HepG2 (cell line): ENCODE data around the gene SNRNP25. TPM values are rescaled to one million over a fixed set of nuclear protein-coding genes. Genes with fewer than 3 reads are reported as not detected.

ENCODE experiments used
- DPF2 ChIP-seq: sonication (generic); formaldehyde crosslinking; IDR thresholded peaks from 2 replicates; pipeline ENCODE4 v1.4.0; 2020; ENCODE audit warnings: mild to moderate bottlenecking, low read depth, missing genetic modification reagents, borderline replicate concordance
- GMEB1 ChIP-seq: sonication (generic); formaldehyde crosslinking; IDR thresholded peaks from 2 replicates; pipeline ENCODE4 v1.5.1; 2020; ENCODE audit warnings: missing genetic modification reagents, mild to moderate bottlenecking, borderline replicate concordance
- IKZF5 ChIP-seq: IDR thresholded peaks from 2 replicates; pipeline ENCODE4 v1.6.1; 2018; ENCODE audit warnings: missing genetic modification reagents, mild to moderate bottlenecking, missing compliant biosample characterization
- KLF9 ChIP-seq: IDR thresholded peaks from 2 replicates; pipeline ENCODE4 v1.6.1; 2016; ENCODE audit warnings: low read depth
- LCORL ChIP-seq, 2 experiments: fragments of 450-650 bp in 1 of 2; sonication (generic) in 1 of 2; formaldehyde crosslinking in 1 of 2; IDR thresholded peaks; 2 replicates each; pipeline versions ENCODE4 v1.5.0 to v1.6.1; 2017 to 2020; ENCODE audit warnings: antibody characterized with exemption in 1 of 2, missing genetic modification reagents in 1 of 2
- MATR3 ChIP-seq: sonication (generic); formaldehyde crosslinking; IDR thresholded peaks from 2 replicates; pipeline ENCODE4 v1.4.0; 2020; ENCODE audit warnings: missing genetic modification reagents
- MBNL3 ChIP-seq: fragments of 250-450 bp; sonication (Bioruptor Pico); conservative IDR thresholded peaks from 2 replicates; pipeline ENCODE4 v1.8.0; 2022; ENCODE audit warnings: mild to moderate bottlenecking, inconsistent platforms
- MEIS2 ChIP-seq: sonication (generic); formaldehyde crosslinking; IDR thresholded peaks from 2 replicates; pipeline ENCODE4 v1.9.0; 2021; ENCODE audit warnings: mild to moderate bottlenecking, missing genetic modification reagents
- MXD1 ChIP-seq: sonication (generic); formaldehyde crosslinking; IDR thresholded peaks from 2 replicates; pipeline ENCODE4 v1.4.0; 2020; ENCODE audit warnings: mild to moderate bottlenecking, missing genetic modification reagents
- NFYB ChIP-seq: sonication (generic); formaldehyde crosslinking; IDR thresholded peaks from 2 replicates; pipeline ENCODE4 v1.4.0; 2020; ENCODE audit warnings: missing genetic modification reagents
- RFXANK ChIP-seq: IDR thresholded peaks from 2 replicates; pipeline ENCODE4 v1.6.1; 2016
- SP5 ChIP-seq: IDR thresholded peaks from 2 replicates; pipeline ENCODE4 v1.6.1; 2016; ENCODE audit warnings: low read depth, borderline replicate concordance
- TARDBP ChIP-seq: sonication (generic); formaldehyde crosslinking; IDR thresholded peaks from 2 replicates; pipeline ENCODE4 v1.8.0; 2022; ENCODE audit warnings: mild to moderate bottlenecking, missing genetic modification reagents
- THAP11 ChIP-seq: IDR thresholded peaks from 2 replicates; pipeline ENCODE4 v1.6.1; 2016; ENCODE audit warnings: missing biosample characterization, missing genetic modification reagents
- ZBTB14 ChIP-seq: sonication (generic); formaldehyde crosslinking; IDR thresholded peaks from 2 replicates; pipeline ENCODE4 v1.4.0; 2020; ENCODE audit warnings: missing genetic modification reagents
- ZBTB7B ChIP-seq: sonication (generic); formaldehyde crosslinking; IDR thresholded peaks from 2 replicates; pipeline ENCODE4 v1.4.0; 2020; ENCODE audit warnings: missing genetic modification reagents
- ZHX1 ChIP-seq: sonication (generic); formaldehyde crosslinking; IDR thresholded peaks from 2 replicates; pipeline ENCODE4 v1.8.1; 2022; ENCODE audit warnings: low read depth, mild to moderate bottlenecking, missing genetic modification reagents
- ZNF441 ChIP-seq: sonication (generic); formaldehyde crosslinking; IDR thresholded peaks from 2 replicates; pipeline ENCODE4 v1.7.0; 2021; ENCODE audit warnings: missing genetic modification reagents, borderline replicate concordance
- ZNF552 ChIP-seq: sonication (generic); formaldehyde crosslinking; IDR thresholded peaks from 2 replicates; pipeline ENCODE4 v1.9.0; 2022; ENCODE audit warnings: missing genetic modification reagents, mild to moderate bottlenecking, borderline replicate concordance
- ZNF678 ChIP-seq: sonication (generic); formaldehyde crosslinking; IDR thresholded peaks from 2 replicates; pipeline ENCODE4 v1.4.0; 2020; ENCODE audit warnings: mild to moderate bottlenecking, missing genetic modification reagents
- ZNF770 ChIP-seq: sonication (generic); formaldehyde crosslinking; IDR thresholded peaks from 2 replicates; pipeline ENCODE4 v1.5.0; 2020; ENCODE audit warnings: mild to moderate bottlenecking, missing genetic modification reagents
- ZZZ3 ChIP-seq: sonication (generic); formaldehyde crosslinking; IDR thresholded peaks from 2 replicates; pipeline ENCODE4 v1.4.0; 2020; ENCODE audit warnings: missing genetic modification reagents, mild to moderate bottlenecking, borderline replicate concordance
- polyA plus RNA-seq, 8 experiments: library from polyadenylated mRNA; depleted of rRNA in 3 of 8; stranded (reverse) in 7 of 8; unstranded in 1 of 8; fragments of >200 nt; fragmentation: Illumina TruSeq in 4 of 8; extraction: Trizol in 4 of 8; gene quantifications; 2 replicates each; pipeline versions ENCODE4 v1.2.1 to v1.2.3, GENCODE V29; 2011 to 2016; ENCODE audit warnings: low read depth in 4 of 8, missing spikeins in 1 of 8, mixed read lengths in 1 of 8; ENCODE audit not compliant: insufficient read depth in 1 of 8
- total RNA-seq, 5 experiments: library from RNA; depleted of rRNA; stranded (reverse); fragments of >200 nt; fragmentation: Illumina TruSeq; extraction: Trizol; gene quantifications; 2 replicates each; pipeline ENCODE4 v1.2.3, GENCODE V29; 2016; ENCODE audit warnings: low read depth in 1 of 5

Gene SNRNP25
- total and polyA plus RNA-seq, 2 of the 13 experiments (the other 11 are each of a cell fraction or from before 2014, with no cell fraction given): 34.1 to 97.4 TPM

- 0 out of 2 replicates have a peak, but pooled peaks have one; percentile 29 for TF ChIP-seq MXD1
- TF ChIP-seq THAP11 (CRISPR knock-in tag): peak; percentile 66
- peak; percentile 72; the same call in 1 of the 2 replicates for TF ChIP-seq ZBTB7B
- no peak for TF ChIP-seq ZNF441
- peak; percentile 71; the same call in 1 of the 2 replicates for TF ChIP-seq IKZF5 (CRISPR knock-in tag)
- TF ChIP-seq SP5 (CRISPR knock-in tag): peak; percentile 75
- no peak for TF ChIP-seq ZBTB14 (CRISPR knock-in tag)
- TF ChIP-seq ZNF552 (CRISPR knock-in tag): no peak
- TF ChIP-seq LCORL (IDR thresholded peaks at IDR 0.05): no peak
- TF ChIP-seq LCORL (CRISPR knock-in tag; IDR thresholded peaks at IDR 0.05): peak; percentile 61; the same call in 1 of the 2 replicates
- peak; percentile 91 for TF ChIP-seq KLF9 (CRISPR knock-in tag)
- no peak for TF ChIP-seq NFYB
- TF ChIP-seq ZZZ3 (CRISPR knock-in tag): no peak
- TF ChIP-seq MBNL3: no peak
- TF ChIP-seq RFXANK: no peak
- TF ChIP-seq ZNF678: no peak
- TF ChIP-seq DPF2 (CRISPR knock-in tag): no peak
- TF ChIP-seq GMEB1: no peak
- TF ChIP-seq MEIS2: no peak
- no peak for TF ChIP-seq MATR3 (CRISPR knock-in tag)
- TF ChIP-seq ZNF770 (CRISPR knock-in tag): no peak
- TF ChIP-seq ZHX1: no peak
- TF ChIP-seq TARDBP (CRISPR knock-in tag): peak; percentile 55; the same call in 1 of the 2 replicates
Observed at GRCh38 chr16:96935-97381, 43.3 kb downstream of the SNRNP25 start (continued).
